Vagina (tissue), 2 donors: Measurements from ENCODE around the gene LPP. TPM values are rescaled to one million over a fixed set of nuclear protein-coding genes. Genes with fewer than 3 reads are reported as not detected.

ENCODE experiments used
- DNase-seq, 2 donors: peaks; one replicate each; pipeline ENCODE4 v3.0.0-alpha.2; 2017; ENCODE audit errors: extremely low spot score in 2 of 2
- H3K27ac ChIP-seq: fragments of 200-600 bp; sonication (generic); one replicate; pipeline ENCODE4 v1.5.1; 2019
- H3K27me3 ChIP-seq: fragments of 200-600 bp; sonication (generic); one replicate; pipeline ENCODE4 v1.5.1; 2019
- H3K36me3 ChIP-seq, 2 donors: fragments of 200-600 bp; sonication (generic); one replicate each; pipeline ENCODE4 v1.5.1; 2017 to 2019
- H3K4me1 ChIP-seq: fragments of 200-600 bp; sonication (generic); one replicate; pipeline ENCODE4 v1.5.1; 2019
- H3K4me3 ChIP-seq, 2 donors: fragments of 200-600 bp; sonication (generic); 1 replicate in 1 of 2; 2 replicates in 1 of 2; pipeline ENCODE4 v1.5.1; 2016 to 2019
- H3K9me3 ChIP-seq: fragments of 200-600 bp; sonication (generic); one replicate; pipeline ENCODE4 v1.5.1; 2019
- POLR2A ChIP-seq, 2 donors: fragments of 450-650 bp; IDR thresholded peaks; one replicate each; pipeline ENCODE4 v1.6.1; 2017; ENCODE audit warnings: antibody characterized with exemption in 2 of 2, mild to moderate bottlenecking in 2 of 2, moderate library complexity in 2 of 2
- POLR2AphosphoS5 ChIP-seq, 2 donors: sonication (generic); formaldehyde crosslinking; IDR thresholded peaks; one replicate each; pipeline ENCODE4 v1.9.0; 2017; ENCODE audit warnings: antibody characterized with exemption in 2 of 2, mild to moderate bottlenecking in 2 of 2, low read depth in 1 of 2; ENCODE audit not compliant: insufficient read depth in 1 of 2
- intact Hi-C: fragments of 100-400 bp; cut with DNase I; formaldehyde crosslinking; loops from one replicate; pipeline ENCODE4 v1.15.1; 2023
- total RNA-seq: library from RNA; depleted of rRNA; stranded (reverse); fragments of >200 nt; gene quantifications from one replicate; pipeline ENCODE4 v1.2.3, GENCODE V29; 2016
- TF ChIP-seq, protein P1 (sequence below), 3 experiments: fragments of 450-650 bp in 2 of 3; fragments of 200-600 bp in 1 of 3; sonication (generic) in 1 of 3; IDR thresholded peaks; one replicate each; pipeline ENCODE4 v1.5.1; 2017 to 2019; ENCODE audit warnings: antibody characterized with exemption in 3 of 3, mild to moderate bottlenecking in 2 of 3, moderate library complexity in 2 of 3

LPP gene
- total RNA-seq, 1 donor from 2014 or later: 248 TPM

- intact Hi-C loops: loop anchor here (10.0 kb wide), 3 partner anchors 48 to 682 kb away; no protein-coding TSS in a partner anchor
Observed at GRCh38 chr3:188262488-188262887, 108.5 kb downstream of the LPP start.

GRCh38 chr3:188262913-188263683 lies 109.1 kb downstream of the LPP start:
- no peak overlapping the region for H3K4me3 ChIP-seq
- intact Hi-C loops: loop anchor here (10.0 kb wide), 3 partner anchors 48 to 682 kb away; no protein-coding TSS in a partner anchor
- H3K4me1 ChIP-seq: peaks cover 63% of the 10 kb centered on the region

More at GRCh38 chr3:188262488-188262887, 108.5 kb downstream of the LPP start:
- no peak for DNase-seq
- Histone ChIP-seq H3K27me3 (no peaks in the 10 kb centered on the region), H3K9me3 (no peaks in the 10 kb centered on the region), H3K27ac (peak overlapping the region; percentile 86), H3K36me3 (no peaks in the 10 kb centered on the region), H3K4me3 (no peak overlapping the region), H3K4me1 (peaks cover 64% of the 10 kb centered on the region)
- no peak for TF ChIP-seq POLR2A (IDR thresholded peaks at IDR 0.05)

DNA sequence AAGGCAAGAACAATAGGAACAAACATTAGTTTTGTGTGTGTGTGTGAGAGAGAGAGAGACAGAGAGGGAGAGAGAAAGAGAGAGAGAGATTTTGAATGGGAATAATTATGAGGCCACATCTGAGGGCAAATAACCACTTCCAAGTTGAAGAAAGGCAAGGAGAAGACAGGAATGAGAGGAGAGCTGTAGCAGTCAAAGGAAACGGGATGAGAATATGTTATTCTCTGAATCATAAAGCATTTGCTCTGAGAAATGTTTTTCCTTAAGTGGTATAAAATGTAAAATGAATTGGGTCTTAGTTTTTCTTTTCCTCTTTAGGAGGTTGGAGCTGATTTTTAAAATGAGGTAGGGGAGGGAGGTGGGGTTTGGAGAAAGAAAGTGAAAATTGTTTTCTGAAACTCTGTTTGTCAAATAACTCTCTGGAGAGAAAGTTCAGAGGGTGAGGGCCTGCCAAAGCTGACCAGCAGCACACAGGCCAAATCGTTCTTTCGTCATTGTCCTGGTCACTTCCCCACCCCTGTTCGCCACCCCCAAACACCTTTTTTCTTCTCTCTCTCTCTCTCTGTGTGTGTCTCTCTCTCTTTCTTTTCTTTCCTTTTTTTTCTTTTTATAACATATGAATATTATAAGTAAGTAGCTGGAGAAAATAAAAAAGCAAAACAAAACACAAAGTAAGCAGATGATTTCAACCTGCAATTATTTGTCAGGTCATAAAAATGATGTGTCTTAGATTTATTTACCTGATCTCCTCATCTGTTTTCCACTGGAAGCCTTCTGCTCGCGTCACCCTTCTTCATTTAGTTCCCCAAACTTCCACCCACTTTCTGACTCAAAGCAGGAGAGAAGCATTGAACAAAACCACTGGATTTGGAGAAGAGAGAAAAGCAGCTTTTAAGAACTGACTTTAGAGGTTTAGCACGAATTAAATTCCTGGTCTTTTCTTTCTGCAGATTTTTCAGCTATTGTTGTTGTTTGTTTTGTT lies 110.6 kb downstream of the LPP start:
- DNase-seq: no peak
- TF ChIP-seq POLR2AphosphoS5 (IDR thresholded peaks at IDR 0.05; ENCODE audit: insufficient read depth in 1 of 2, low read depth in 1 of 2): peak in 1 of 2 donors; percentile 5
- TF ChIP-seq POLR2A (IDR thresholded peaks at IDR 0.05): no peak
- H3K36me3 ChIP-seq: no peaks in the 10 kb centered on the region
- peak overlapping the region; percentile 86 for H3K27ac ChIP-seq
- peaks cover 59% of the 10 kb centered on the region for H3K4me1 ChIP-seq
- no peaks in the 10 kb centered on the region for H3K27me3 ChIP-seq
- H3K9me3 ChIP-seq: no peaks in the 10 kb centered on the region
- intact Hi-C loops: loop anchor here (10.0 kb wide), 3 partner anchors 50 to 680 kb away; no protein-coding TSS in a partner anchor
- no peak overlapping the region for H3K4me3 ChIP-seq

More at GRCh38 chr3:188262913-188263683, 109.1 kb downstream of the LPP start:
- Histone ChIP-seq H3K27ac (peak overlapping the region; percentile 86), H3K36me3 (no peaks in the 10 kb centered on the region), H3K9me3 (no peaks in the 10 kb centered on the region), H3K27me3 (no peaks in the 10 kb centered on the region)
- no peak for DNase-seq
- TF ChIP-seq POLR2AphosphoS5 (IDR thresholded peaks at IDR 0.05; ENCODE audit: insufficient read depth in 1 of 2, low read depth in 1 of 2) (peak in 1 of 2 donors; percentile 68), POLR2A (IDR thresholded peaks at IDR 0.05) (no peak)
- TF ChIP-seq, protein P1, sequence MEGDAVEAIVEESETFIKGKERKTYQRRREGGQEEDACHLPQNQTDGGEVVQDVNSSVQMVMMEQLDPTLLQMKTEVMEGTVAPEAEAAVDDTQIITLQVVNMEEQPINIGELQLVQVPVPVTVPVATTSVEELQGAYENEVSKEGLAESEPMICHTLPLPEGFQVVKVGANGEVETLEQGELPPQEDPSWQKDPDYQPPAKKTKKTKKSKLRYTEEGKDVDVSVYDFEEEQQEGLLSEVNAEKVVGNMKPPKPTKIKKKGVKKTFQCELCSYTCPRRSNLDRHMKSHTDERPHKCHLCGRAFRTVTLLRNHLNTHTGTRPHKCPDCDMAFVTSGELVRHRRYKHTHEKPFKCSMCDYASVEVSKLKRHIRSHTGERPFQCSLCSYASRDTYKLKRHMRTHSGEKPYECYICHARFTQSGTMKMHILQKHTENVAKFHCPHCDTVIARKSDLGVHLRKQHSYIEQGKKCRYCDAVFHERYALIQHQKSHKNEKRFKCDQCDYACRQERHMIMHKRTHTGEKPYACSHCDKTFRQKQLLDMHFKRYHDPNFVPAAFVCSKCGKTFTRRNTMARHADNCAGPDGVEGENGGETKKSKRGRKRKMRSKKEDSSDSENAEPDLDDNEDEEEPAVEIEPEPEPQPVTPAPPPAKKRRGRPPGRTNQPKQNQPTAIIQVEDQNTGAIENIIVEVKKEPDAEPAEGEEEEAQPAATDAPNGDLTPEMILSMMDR (IDR thresholded peaks at IDR 0.05): no peak

DNA sequence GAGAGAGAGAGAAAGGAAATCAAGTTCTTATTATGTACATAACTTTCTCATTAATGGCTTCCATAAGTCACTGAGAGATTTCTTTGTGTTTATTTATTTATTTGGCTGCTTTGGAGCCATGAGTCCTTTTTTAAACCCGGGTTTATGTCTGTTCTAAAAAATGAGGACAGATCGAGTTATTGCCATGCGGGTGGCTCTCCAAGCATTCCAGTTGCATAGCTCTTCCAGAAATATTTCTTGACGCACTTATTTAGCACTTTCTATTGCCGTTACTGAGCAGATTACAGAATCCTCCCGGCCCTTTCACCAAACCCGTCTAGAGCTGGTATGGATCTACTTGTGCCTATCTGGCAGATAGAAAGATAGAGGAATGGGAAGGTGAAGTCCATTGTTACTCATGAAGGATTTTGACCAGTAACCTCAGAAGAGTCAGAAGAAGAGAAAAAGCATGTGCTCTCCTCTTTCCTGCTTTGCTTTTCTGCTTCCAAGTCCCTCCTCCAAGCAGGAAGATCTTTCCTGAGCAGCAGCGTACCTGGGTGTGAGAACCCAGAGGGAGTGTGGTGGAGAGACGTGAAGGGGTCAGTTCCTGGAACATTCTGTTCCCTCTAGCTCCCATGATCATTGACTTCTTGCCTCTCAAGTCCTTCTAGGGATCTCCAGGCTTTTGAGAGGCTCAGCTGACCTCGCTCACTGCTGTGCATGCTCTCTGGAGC lies 112.8 kb downstream of the LPP start:
- H3K4me1 ChIP-seq: peaks cover 71% of the 10 kb centered on the region
- H3K9me3 ChIP-seq: no peaks in the 10 kb centered on the region
- intact Hi-C loops: loop anchor here (10.0 kb wide), 3 partner anchors 52 to 678 kb away; no protein-coding TSS in a partner anchor
- H3K27ac ChIP-seq: peak overlapping the region; percentile 86
- peak overlapping the region; percentile 20 to 24 for H3K4me3 ChIP-seq
- peak in 1 of 2 donors; percentile 78 for TF ChIP-seq POLR2AphosphoS5 (IDR thresholded peaks at IDR 0.05; ENCODE audit: insufficient read depth in 1 of 2, low read depth in 1 of 2)
- TF ChIP-seq, protein P1 (IDR thresholded peaks at IDR 0.05): no peak
- DNase-seq: no peak
- no peaks in the 10 kb centered on the region for H3K36me3 ChIP-seq
- H3K27me3 ChIP-seq: no peaks in the 10 kb centered on the region

- peaks cover 74% of the 10 kb centered on the region for H3K4me1 ChIP-seq
- no peaks in the 10 kb centered on the region for H3K36me3 ChIP-seq
- H3K27me3 ChIP-seq: no peaks in the 10 kb centered on the region
- H3K9me3 ChIP-seq: no peaks in the 10 kb centered on the region
- no peak for DNase-seq
- H3K27ac ChIP-seq: peak overlapping the region; percentile 86
- intact Hi-C loops: loop anchor here (10.0 kb wide), 3 partner anchors 53 to 677 kb away; no protein-coding TSS in a partner anchor
- no peak overlapping the region for H3K4me3 ChIP-seq
- TF ChIP-seq, protein P1 (IDR thresholded peaks at IDR 0.05): no peak
- TF ChIP-seq POLR2A (IDR thresholded peaks at IDR 0.05) (no peak), POLR2AphosphoS5 (IDR thresholded peaks at IDR 0.05; ENCODE audit: insufficient read depth in 1 of 2, low read depth in 1 of 2) (no peak)
Observed at GRCh38 chr3:188267790-188268335, 113.9 kb downstream of the LPP start.
